ENCODE data around the gene VIL1.

VIL1 gene

GRCh38 chr2:218418717-218419458 is at the start of gene VIL1:
Gene VIL1, plus strand, starts transcription at chr2:218419123. Its CDS starts 4,656 bp downstream, at chr2:218423779.
- CTCF ChIA-PET = no interaction called here
- TF ChIP-seq CTCF (IDR thresholded peaks at IDR 0.05; ENCODE audit: insufficient read depth, low read length, missing control alignments) = no peak
- no peak within 1 kb of the TSS for H3K4me3 ChIP-seq (ENCODE audit: low read depth, low read length)
- DNase-seq (ENCODE audit: low read depth, low spot score) = no peak
- POLR2A ChIA-PET = no interaction called here

GRCh38 chr2:218369330-218369729 is 49.6 kb upstream of the VIL1 start:
- no peak for DNase-seq (ENCODE audit: low read depth, low spot score)
- ChIA-PET CTCF (interaction anchor here (1.0 to 2.1 kb wide), 4 partner anchors 13 to 97 kb away, joined by 3 to 8 read pairs (median 5); partner anchors contain the start of gene CATIP), POLR2A (interaction anchor here (0.9 kb wide), 1 partner anchor 223 kb away, joined by 3 read pairs; no protein-coding TSS in a partner anchor)
- TF ChIP-seq CTCF (IDR thresholded peaks at IDR 0.05; ENCODE audit: insufficient read depth, low read length, missing control alignments) = no peak
- no peak overlapping the region for H3K4me3 ChIP-seq (ENCODE audit: low read depth, low read length)

- TF ChIP-seq CTCF (IDR thresholded peaks at IDR 0.05; ENCODE audit: insufficient read depth, low read length, missing control alignments) = no peak
- CTCF ChIA-PET = interaction anchor here (1.2 to 2.1 kb wide), 3 partner anchors 14 to 78 kb away, joined by 3 to 8 read pairs (median 4); partner anchors contain the start of genes CATIP and TMBIM1
- DNase-seq (ENCODE audit: low read depth, low spot score) = no peak
- POLR2A ChIA-PET = no interaction called here
- H3K4me3 ChIP-seq (ENCODE audit: low read depth, low read length) = no peak overlapping the region
These were observed 48.4 kb upstream of the VIL1 start for GRCh38 chr2:218370410-218371063.

DNA sequence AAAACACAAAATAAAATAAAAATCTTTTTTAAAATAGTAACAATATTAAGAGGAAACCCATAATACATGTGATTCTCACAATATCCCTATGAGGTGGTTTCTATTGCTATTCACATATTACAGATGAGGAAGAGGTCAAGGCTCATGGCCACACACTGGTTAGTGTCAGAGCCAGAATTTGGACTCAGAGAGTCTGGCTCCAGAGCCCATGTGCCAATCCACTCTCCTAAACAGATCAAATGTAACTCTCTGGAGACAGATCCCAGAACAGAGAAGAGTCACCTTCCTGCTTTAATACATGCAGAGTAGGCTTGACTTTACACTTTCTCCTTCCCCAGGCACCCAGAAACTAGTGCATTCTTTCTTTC is 47.0 kb upstream of the VIL1 start:
- no peak overlapping the region for H3K4me3 ChIP-seq (ENCODE audit: low read depth, low read length)
- DNase-seq (ENCODE audit: low read depth, low spot score) = no peak
- ChIA-PET POLR2A (no interaction called here), CTCF (interaction anchor here (1.5 kb wide), 1 partner anchor 85 kb away, joined by 4 read pairs; no protein-coding TSS in a partner anchor)
- TF ChIP-seq CTCF (IDR thresholded peaks at IDR 0.05; ENCODE audit: insufficient read depth, low read length, missing control alignments) = no peak

- TF ChIP-seq CTCF (IDR thresholded peaks at IDR 0.05; ENCODE audit: insufficient read depth, low read length, missing control alignments) = no peak
- POLR2A ChIA-PET = no interaction called here
- no peak overlapping the region for H3K4me3 ChIP-seq (ENCODE audit: low read depth, low read length)
- DNase-seq (ENCODE audit: low read depth, low spot score) = no peak
- CTCF ChIA-PET = no interaction called here
These were observed 44.1 kb upstream of the VIL1 start for GRCh38 chr2:218374795-218375194.

- ChIA-PET CTCF (interaction anchor here (1.1 to 1.9 kb wide), 2 partner anchors 19 to 83 kb away, joined by 3 to 6 read pairs; partner anchors contain the start of gene CATIP), POLR2A (no interaction called here)
- TF ChIP-seq CTCF (IDR thresholded peaks at IDR 0.05; ENCODE audit: insufficient read depth, low read length, missing control alignments) = no peak
- no peak for DNase-seq (ENCODE audit: low read depth, low spot score)
- H3K4me3 ChIP-seq (ENCODE audit: low read depth, low read length) = no peak overlapping the region
These were observed 43.7 kb upstream of the VIL1 start for GRCh38 chr2:218375212-218375611.
